MCF 10A (cell line): Measurements from ENCODE around the gene UMPS. TPM values are rescaled to one million over a fixed set of nuclear protein-coding genes. Genes with fewer than 3 reads are reported as not detected.
"Not testable (repeated sequence)": the region's sequence is repeated elsewhere in the genome, so short reads cannot be mapped to it uniquely, and the experiment has no call there.

Source experiments
- BruUV-seq: library from RNA; stranded (reverse); fragments of 400-500 nt; replicated peaks from 2 replicates; lab custom pipeline; 2021; lab: Mats Ljungman, UMichigan
- CTCF ChIA-PET: fragments of 300-600 bp; sonication (Branson Sonifier 250); formaldehyde crosslinking; extraction: SDS; loops from one replicate; lab custom pipeline; 2021; ENCODE audit warnings: antibody characterized with exemption, inconsistent platforms; lab: Yijun Ruan, JAX
- POLR2A ChIA-PET: fragments of 300-600, 350-650 bp; sonication (Branson Sonifier 250); formaldehyde crosslinking; extraction: SDS; loops from one replicate; lab custom pipeline; 2020; ENCODE audit warnings: antibody characterized with exemption, inconsistent platforms; lab: Yijun Ruan, JAX
- DNase-seq: peaks from one replicate; pipeline ENCODE4 v3.0.0-alpha.2; 2018; ENCODE audit not compliant: unreplicated experiment
- H3K27ac Mint-ChIP-seq: one replicate; pipeline ENCODE4 v1.8.0; 2022; ENCODE audit warnings: mild to moderate bottlenecking, low read depth, mixed read lengths; ENCODE audit not compliant: unreplicated experiment
- H3K27me3 Mint-ChIP-seq: one replicate; pipeline ENCODE4 v1.8.0; 2022; ENCODE audit warnings: mixed read lengths; ENCODE audit not compliant: insufficient read depth, unreplicated experiment
- H3K36me3 Mint-ChIP-seq: one replicate; pipeline ENCODE4 v1.8.0; 2022; ENCODE audit warnings: mild to moderate bottlenecking, moderate library complexity, mixed read lengths; ENCODE audit not compliant: insufficient read depth, unreplicated experiment
- H3K4me1 Mint-ChIP-seq: one replicate; pipeline ENCODE4 v1.8.0; 2022; ENCODE audit warnings: mixed read lengths; ENCODE audit not compliant: insufficient read depth, unreplicated experiment
- H3K4me3 Mint-ChIP-seq: one replicate; pipeline ENCODE4 v1.8.0; 2022; ENCODE audit warnings: mild to moderate bottlenecking, moderate library complexity, mixed read lengths; ENCODE audit not compliant: unreplicated experiment
- H3K9me3 Mint-ChIP-seq: one replicate; pipeline ENCODE4 v1.8.0; 2022; ENCODE audit warnings: mixed read lengths; ENCODE audit not compliant: unreplicated experiment
- CTCF ChIP-seq: fragments of 200-600 bp; IDR thresholded peaks from one replicate; pipeline ENCODE4 v1.8.0; 2022; ENCODE audit warnings: antibody characterized with exemption, mild to moderate bottlenecking; ENCODE audit not compliant: unreplicated experiment
- intact Hi-C: fragments of 100-400 bp; cut with micrococcal nuclease; formaldehyde crosslinking; loops from 2 replicates; pipeline ENCODE4 v1.14.1; 2022
- total RNA-seq: library from RNA; stranded (reverse); gene quantifications from 2 replicates; pipeline ENCODE4 v1.2.3, GENCODE V29; 2022

The UMPS gene
- total RNA-seq, 1 experiment from 2014 or later: 49.3 TPM

- intact Hi-C loops: no loop called here
- no peak overlapping the region for H3K27ac Mint-ChIP-seq
- POLR2A ChIA-PET: no interaction called here
- no peak for TF ChIP-seq CTCF
- no peaks in the 10 kb centered on the region for H3K4me1 Mint-ChIP-seq
- no peaks in the 10 kb centered on the region for H3K27me3 Mint-ChIP-seq
- H3K9me3 Mint-ChIP-seq: no peaks in the 10 kb centered on the region
- no peak overlapping the region for H3K4me3 Mint-ChIP-seq
- BruUV-seq: no TSS peak
- CTCF ChIA-PET: interaction anchor here (1.1 kb wide), 1 partner anchor 150 kb away, joined by 3 read pairs; no protein-coding TSS in a partner anchor
- peaks cover 13% of the 10 kb centered on the region for H3K36me3 Mint-ChIP-seq
- DNase-seq: no peak
Measured at GRCh38 chr3:124751501-124751900, 21.2 kb downstream of the UMPS start.

GRCh38 chr3:124752051-124752450 is 21.8 kb downstream of the UMPS start:
- Mint-ChIP-seq H3K9me3 (no peaks in the 10 kb centered on the region), H3K27ac (no peak overlapping the region), H3K4me3 (no peak overlapping the region), H3K36me3 (peaks cover 7% of the 10 kb centered on the region), H3K27me3 (no peaks in the 10 kb centered on the region), H3K4me1 (no peaks in the 10 kb centered on the region)
- TF ChIP-seq CTCF: no peak
- ChIA-PET POLR2A (no interaction called here), CTCF (interaction anchor here (0.6 to 1.1 kb wide), 3 partner anchors 9 to 150 kb away, joined by 3 to 5 read pairs (median 3); no protein-coding TSS in a partner anchor)
- no TSS peak for BruUV-seq
- intact Hi-C loops: no loop called here
- no peak for DNase-seq

GRCh38 chr3:124757926-124758325 is 27.7 kb downstream of the UMPS start:
- H3K9me3 Mint-ChIP-seq: not testable (repeated sequence)

GRCh38 chr3:124758851-124759635 is 28.8 kb downstream of the UMPS start:
- no peak for DNase-seq
- intact Hi-C loops: no loop called here
- peaks cover 4% of the 10 kb centered on the region for H3K4me1 Mint-ChIP-seq
- H3K4me3 Mint-ChIP-seq: no peak overlapping the region
- H3K9me3 Mint-ChIP-seq: no peaks in the 10 kb centered on the region
- no peak for TF ChIP-seq CTCF
- H3K36me3 Mint-ChIP-seq: peaks cover 19% of the 10 kb centered on the region
- ChIA-PET CTCF (interaction anchor here (0.6 to 15.0 kb wide), 14 partner anchors 11 to 1554 kb away, joined by 3 to 263 read pairs (median 6); partner anchors contain the start of gene UMPS), POLR2A (no interaction called here)
- no TSS peak for BruUV-seq
- H3K27me3 Mint-ChIP-seq: no peaks in the 10 kb centered on the region
- H3K27ac Mint-ChIP-seq: no peak overlapping the region

More at GRCh38 chr3:124757926-124758325, 27.7 kb downstream of the UMPS start:
- H3K36me3 Mint-ChIP-seq, intact Hi-C loops, POLR2A ChIA-PET, H3K4me1 Mint-ChIP-seq, H3K27ac Mint-ChIP-seq, DNase-seq, H3K27me3 Mint-ChIP-seq, BruUV-seq, H3K4me3 Mint-ChIP-seq: not testable (repeated sequence)
- CTCF ChIA-PET: interaction anchor here (0.8 to 15.0 kb wide), 5 partner anchors 13 to 829 kb away, joined by 3 to 263 read pairs (median 45); no protein-coding TSS in a partner anchor
